ENCODE measurements around the gene RAB31. TPM values are rescaled to one million over a fixed set of nuclear protein-coding genes. Genes with fewer than 3 reads are reported as not detected.
A peak's percentile ranks its signal among the peaks of the same experiment; 100 is the strongest.

The RAB31 gene
- total RNA-seq, 1 donor from 2014 or later = 36.8 TPM

- no peak overlapping the region for H3K27ac ChIP-seq
- intact Hi-C loops (cut with DNase I) = no loop called here
Observed at GRCh38 chr18:9779630-9780029, 71.5 kb downstream of the RAB31 start.

GRCh38 chr18:9782073-9782857, 74.2 kb downstream of the RAB31 start:
- no peaks in the 10 kb centered on the region for H3K36me3 ChIP-seq
- no peak for TF ChIP-seq CTCF (IDR thresholded peaks at IDR 0.05)
- no peak overlapping the region for H3K4me3 ChIP-seq
- peak overlapping the region; percentile 31 to 54 for H3K27ac ChIP-seq
- no peaks in the 10 kb centered on the region for H3K27me3 ChIP-seq
- H3K9me3 ChIP-seq = no peaks in the 10 kb centered on the region
- no peak for DNase-seq (ENCODE audit: low spot score in 2 of 2)
- intact Hi-C loops (cut with DNase I) = no loop called here
- H3K4me1 ChIP-seq = peaks cover 0 to 10% of the 10 kb centered on the region in 2 donors

More at GRCh38 chr18:9779630-9780029, 71.5 kb downstream of the RAB31 start:
- Histone ChIP-seq H3K36me3 (no peaks in the 10 kb centered on the region), H3K27me3 (no peaks in the 10 kb centered on the region), H3K4me1 (peaks cover 0 to 10% of the 10 kb centered on the region in 2 donors), H3K9me3 (no peaks in the 10 kb centered on the region), H3K4me3 (no peak overlapping the region)
- no peak for DNase-seq (ENCODE audit: low spot score in 2 of 2)
- no peak for TF ChIP-seq CTCF (IDR thresholded peaks at IDR 0.05)

GRCh38 chr18:9786631-9787030, 78.5 kb downstream of the RAB31 start:
- intact Hi-C loops (cut with DNase I) = no loop called here
- no peaks in the 10 kb centered on the region for H3K36me3 ChIP-seq
- no peak for DNase-seq (ENCODE audit: low spot score in 2 of 2)
- H3K4me3 ChIP-seq = no peak overlapping the region
- H3K27ac ChIP-seq = no peak overlapping the region
- H3K4me1 ChIP-seq = peaks cover 0 to 10% of the 10 kb centered on the region in 2 donors
- no peaks in the 10 kb centered on the region for H3K27me3 ChIP-seq
- no peak for TF ChIP-seq CTCF (IDR thresholded peaks at IDR 0.05)
- no peaks in the 10 kb centered on the region for H3K9me3 ChIP-seq

GRCh38 chr18:9787036-9787435, 78.9 kb downstream of the RAB31 start:
- H3K27ac ChIP-seq = no peak overlapping the region

GRCh38 chr18:9787712-9788111, 79.6 kb downstream of the RAB31 start:
- H3K4me3 ChIP-seq = no peak overlapping the region
- intact Hi-C loops (cut with DNase I) = no loop called here
- DNase-seq (ENCODE audit: low spot score in 2 of 2) = no peak

More at GRCh38 chr18:9787036-9787435, 78.9 kb downstream of the RAB31 start:
- H3K9me3 ChIP-seq = no peaks in the 10 kb centered on the region
- no peaks in the 10 kb centered on the region for H3K27me3 ChIP-seq
- TF ChIP-seq CTCF (IDR thresholded peaks at IDR 0.05) = no peak
- H3K36me3 ChIP-seq = no peaks in the 10 kb centered on the region
- H3K4me1 ChIP-seq = peaks cover 0 to 7% of the 10 kb centered on the region in 2 donors
- no peak overlapping the region for H3K4me3 ChIP-seq
- intact Hi-C loops (cut with DNase I) = no loop called here
- DNase-seq (ENCODE audit: low spot score in 2 of 2) = no peak

More at GRCh38 chr18:9787712-9788111, 79.6 kb downstream of the RAB31 start:
- no peaks in the 10 kb centered on the region for H3K27me3 ChIP-seq
- H3K4me1 ChIP-seq = peaks cover 0 to 4% of the 10 kb centered on the region in 2 donors
- no peak overlapping the region for H3K27ac ChIP-seq
- peaks cover 0 to 3% of the 10 kb centered on the region in 2 donors for H3K36me3 ChIP-seq
- H3K9me3 ChIP-seq = no peaks in the 10 kb centered on the region
- TF ChIP-seq CTCF (IDR thresholded peaks at IDR 0.05) = no peak
